H1 (cell line): Measurements from ENCODE around the gene ZNF202. TPM values are rescaled to one million over a fixed set of nuclear protein-coding genes. Genes with fewer than 3 reads are reported as not detected.

Experiments
- CTCF ChIA-PET: fragments of 300-600 bp; sonication (Branson Sonifier 250); formaldehyde crosslinking; loops from one replicate; lab custom pipeline; 2021; ENCODE audit not compliant: partially characterized antibody; lab: Charles Lee
- POLR2A ChIA-PET: fragments of 300-600 bp; sonication (Branson Sonifier 250); formaldehyde crosslinking; loops from one replicate; lab custom pipeline; 2021; ENCODE audit warnings: inconsistent platforms; ENCODE audit not compliant: partially characterized antibody; lab: Charles Lee
- DNase-seq, 2 experiments: peaks; one replicate each; pipeline versions ENCODE4 v3.0.0 to v3.0.0-alpha.2; 2010 to 2022; ENCODE audit warnings: low spot score in 2 of 2, low read depth in 1 of 2, mixed read lengths in 1 of 2
- FAIRE-seq: peaks from 2 replicates; lab custom pipeline; 2011; peaks lifted over from hg19 to GRCh38; lab: Jason Lieb, UNC
- H2AFZ ChIP-seq: 2 replicates; pipeline ENCODE4 v1.8.1; 2012; ENCODE audit warnings: low read length, inconsistent platforms
- H2AK5ac ChIP-seq: 2 replicates; pipeline ENCODE4 v1.6.1; 2013; ENCODE audit warnings: low read depth, low read length
- H2BK120ac ChIP-seq: replicated peaks from 2 replicates; pipeline ENCODE3; 2013; ENCODE audit warnings: low read depth, low read length, inconsistent platforms
- H2BK12ac ChIP-seq: 2 replicates; pipeline ENCODE4 v1.6.1; 2013; ENCODE audit warnings: low read depth, low read length
- H2BK15ac ChIP-seq: 2 replicates; pipeline ENCODE4 v1.6.1; 2013; ENCODE audit warnings: low read length
- H2BK20ac ChIP-seq: 2 replicates; pipeline ENCODE4 v1.6.1; 2013; ENCODE audit warnings: low read length
- H2BK5ac ChIP-seq: 2 replicates; pipeline ENCODE4 v1.6.1; 2013; ENCODE audit warnings: low read depth, low read length
- H3K14ac ChIP-seq: 2 replicates; pipeline ENCODE4 v1.6.1; 2013; ENCODE audit warnings: inconsistent platforms; ENCODE audit not compliant: insufficient read length
- H3K18ac ChIP-seq: 2 replicates; pipeline ENCODE4 v1.6.1; 2013; ENCODE audit warnings: low read length; ENCODE audit errors: extremely low read depth
- H3K23ac ChIP-seq: 2 replicates; pipeline ENCODE4 v1.6.1; 2013; ENCODE audit warnings: inconsistent platforms; ENCODE audit not compliant: insufficient read length
- H3K23me2 ChIP-seq: 2 replicates; pipeline ENCODE4 v1.6.1; 2013; ENCODE audit warnings: low read depth, low read length
- H3K27ac ChIP-seq: 2 replicates; pipeline ENCODE4 v1.6.1; 2011; ENCODE audit warnings: low read depth, low read length, inconsistent platforms
- H3K27me3 ChIP-seq, 4 experiments: replicated peaks in 1 of 4; 1 replicate in 1 of 4; 2 replicates in 3 of 4; pipeline versions ENCODE4 v1.6.1 to v1.8.1; 2011 to 2013; ENCODE audit warnings: low read length in 3 of 4, mild to moderate bottlenecking in 3 of 4, inconsistent platforms in 2 of 4, mixed read lengths in 2 of 4, moderate library complexity in 1 of 4; ENCODE audit not compliant: control insufficient read depth in 3 of 4, insufficient read depth in 3 of 4; ENCODE audit errors: extremely low read depth in 1 of 4
- H3K36me3 ChIP-seq, 4 experiments: 2 replicates each; pipeline versions ENCODE4 v1.6.1 to v1.8.1; 2011 to 2013; ENCODE audit warnings: mild to moderate bottlenecking in 4 of 4, low read length in 3 of 4, moderate library complexity in 2 of 4, control low read depth in 1 of 4, inconsistent platforms in 1 of 4; ENCODE audit not compliant: insufficient read depth in 4 of 4, control insufficient read depth in 2 of 4
- H3K4ac ChIP-seq: replicated peaks from 2 replicates; pipeline ENCODE3; 2013; ENCODE audit warnings: low read length, low read depth, mixed read lengths, inconsistent platforms; ENCODE audit not compliant: insufficient read length
- H3K4me1 ChIP-seq, 4 experiments: replicated peaks in 1 of 4; 1 replicate in 1 of 4; 2 replicates in 3 of 4; pipeline versions ENCODE4 v1.6.1 to v1.8.1; 2011 to 2013; ENCODE audit warnings: low read length in 3 of 4, inconsistent platforms in 2 of 4, mixed read lengths in 1 of 4; ENCODE audit not compliant: insufficient read depth in 4 of 4, control insufficient read depth in 3 of 4
- H3K4me2 ChIP-seq, 2 experiments: 2 replicates each; pipeline versions ENCODE4 v1.6.1 to v1.8.1; 2011 to 2013; ENCODE audit warnings: low read depth in 2 of 2, low read length in 2 of 2, control low read depth in 1 of 2, inconsistent platforms in 1 of 2, mild to moderate bottlenecking in 1 of 2; ENCODE audit not compliant: insufficient read depth in 1 of 2
- H3K4me3 ChIP-seq, 4 experiments: fragments of 200-600, 300-600 bp in 1 of 4; sonication (generic), shearing (Covaris generic), sonication (Bioruptor Twin) in 1 of 4; 2 replicates each; pipeline versions ENCODE4 v1.5.1 to v1.8.1; 2011 to 2016; ENCODE audit warnings: low read length in 4 of 4, low read depth in 3 of 4, control low read depth in 2 of 4, inconsistent platforms in 2 of 4, mild to moderate bottlenecking in 2 of 4, mixed read lengths in 1 of 4, moderate library complexity in 1 of 4; ENCODE audit not compliant: insufficient read depth in 2 of 4; ENCODE audit errors: extremely low read depth in 1 of 4
- H3K56ac ChIP-seq: replicated peaks from 2 replicates; pipeline ENCODE3; 2013; ENCODE audit warnings: low read depth, mild to moderate bottlenecking, mixed read lengths, low read length, inconsistent platforms; ENCODE audit not compliant: insufficient read length
- H3K79me1 ChIP-seq: 2 replicates; pipeline ENCODE4 v1.6.1; 2013; ENCODE audit warnings: low read depth, low read length, control low read depth
- H3K79me2 ChIP-seq, 2 experiments: 2 replicates each; pipeline versions ENCODE4 v1.6.1 to v1.8.1; 2012 to 2013; ENCODE audit warnings: low read length in 2 of 2, mild to moderate bottlenecking in 2 of 2, inconsistent platforms in 1 of 2; ENCODE audit not compliant: insufficient read depth in 2 of 2, control insufficient read depth in 1 of 2
- H3K9ac ChIP-seq, 4 experiments: replicated peaks in 1 of 4; 1 replicate in 1 of 4; 2 replicates in 3 of 4; pipeline versions ENCODE4 v1.6.1 to v1.8.1; 2011 to 2013; ENCODE audit warnings: low read depth in 3 of 4, low read length in 3 of 4, control low read depth in 2 of 4, mild to moderate bottlenecking in 2 of 4, moderate library complexity in 2 of 4, inconsistent platforms in 1 of 4; ENCODE audit errors: extremely low read depth in 1 of 4
- H3K9me3 ChIP-seq, 2 experiments: 2 replicates each; pipeline versions ENCODE4 v1.6.1 to v1.8.1; 2012 to 2013; ENCODE audit warnings: mild to moderate bottlenecking in 2 of 2, moderate library complexity in 2 of 2, control low read depth in 1 of 2, inconsistent platforms in 1 of 2, low read depth in 1 of 2, low read length in 1 of 2, mixed read lengths in 1 of 2; ENCODE audit not compliant: insufficient read depth in 2 of 2
- H4K20me1 ChIP-seq, 2 experiments: replicated peaks in 1 of 2; 2 replicates each; pipeline versions ENCODE3 to v1.8.1; 2011 to 2013; ENCODE audit warnings: inconsistent platforms in 2 of 2, low read length in 2 of 2, mild to moderate bottlenecking in 1 of 2; ENCODE audit not compliant: insufficient read depth in 2 of 2, control insufficient read depth in 1 of 2
- H4K5ac ChIP-seq: 2 replicates; pipeline ENCODE4 v1.6.1; 2013; ENCODE audit warnings: low read length, low read depth, mixed read lengths, inconsistent platforms; ENCODE audit not compliant: insufficient read length
- H4K8ac ChIP-seq: 2 replicates; pipeline ENCODE4 v1.8.0; 2013; ENCODE audit warnings: mild to moderate bottlenecking, moderate library complexity, low read length, inconsistent platforms; ENCODE audit not compliant: insufficient read depth; ENCODE audit errors: extremely low read depth
- H4K91ac ChIP-seq: replicated peaks from 2 replicates; pipeline ENCODE3; 2013; ENCODE audit warnings: low read length, mixed read lengths, inconsistent platforms; ENCODE audit not compliant: insufficient read length
- ATF3 ChIP-seq: IDR thresholded peaks from 2 replicates; pipeline ENCODE4 v1.6.1; 2011; ENCODE audit warnings: low read depth, mild to moderate bottlenecking, low read length; ENCODE audit not compliant: insufficient read depth
- CBX8 ChIP-seq: fragments of 300-800, 300-1000 bp; sonication (generic); IDR thresholded peaks from 2 replicates; pipeline ENCODE4 v1.7.1; 2016; ENCODE audit warnings: low read depth, low read length, borderline replicate concordance
- EP300 ChIP-seq, 2 experiments: IDR thresholded peaks; 1 replicate in 1 of 2; 2 replicates in 1 of 2; pipeline ENCODE4 v1.6.1; 2011 to 2012; ENCODE audit warnings: low read depth in 2 of 2, low read length in 2 of 2, mild to moderate bottlenecking in 2 of 2, borderline replicate concordance in 1 of 2, inconsistent platforms in 1 of 2, moderate library complexity in 1 of 2
- PHF8 ChIP-seq: fragments of 200-600 bp; sonication (generic); conservative IDR thresholded peaks from 2 replicates; pipeline ENCODE4 v1.7.1; 2012; ENCODE audit warnings: low read depth, mild to moderate bottlenecking, inconsistent platforms, low read length, moderate library complexity
- POLR2A ChIP-seq, 2 experiments: IDR thresholded peaks; 1 replicate in 1 of 2; 2 replicates in 1 of 2; pipeline ENCODE4 v1.6.1; 2011; ENCODE audit warnings: low read depth in 2 of 2, low read length in 2 of 2, mild to moderate bottlenecking in 2 of 2; ENCODE audit errors: control extremely low read depth in 1 of 2
- POU5F1 ChIP-seq: IDR thresholded peaks from 2 replicates; pipeline ENCODE4 v1.6.1; 2011; ENCODE audit warnings: low read depth, mild to moderate bottlenecking, low read length, moderate library complexity
- RXRA ChIP-seq: IDR thresholded peaks from 2 replicates; pipeline ENCODE4 v1.6.1; 2011; ENCODE audit warnings: low read depth, mild to moderate bottlenecking, low read length, moderate library complexity; ENCODE audit not compliant: insufficient read depth
- SAP30 ChIP-seq: fragments of 300-600 bp; sonication (generic); IDR thresholded peaks from 2 replicates; pipeline ENCODE4 v1.7.1; 2012; ENCODE audit warnings: low read length, moderate library complexity, mild to moderate bottlenecking, inconsistent platforms; ENCODE audit not compliant: insufficient read depth, insufficient replicate concordance
- SIN3A ChIP-seq, 2 experiments: IDR thresholded peaks in 1 of 2; conservative IDR thresholded peaks in 1 of 2; 2 replicates each; pipeline ENCODE4 v1.6.1; 2011 to 2012; ENCODE audit warnings: low read length in 2 of 2, improper control_type of control experiment in 1 of 2, low read depth in 1 of 2, mild to moderate bottlenecking in 1 of 2
- SIRT6 ChIP-seq: IDR thresholded peaks from one replicate; pipeline ENCODE4 v1.7.1; 2012; ENCODE audit warnings: low read length, inconsistent platforms
- SIX5 ChIP-seq: IDR thresholded peaks from 2 replicates; pipeline ENCODE4 v1.6.1; 2011; ENCODE audit warnings: mild to moderate bottlenecking, low read depth, low read length
- SRF ChIP-seq: IDR thresholded peaks from 2 replicates; pipeline ENCODE4 v1.6.1; 2011; ENCODE audit warnings: mild to moderate bottlenecking, low read depth, low read length, moderate library complexity
- TBP ChIP-seq: IDR thresholded peaks from 2 replicates; pipeline ENCODE4 v1.6.1; 2011; ENCODE audit warnings: low read depth, low read length, improper control_type of control experiment
- ZNF274 ChIP-seq: IDR thresholded peaks from 2 replicates; pipeline ENCODE4 v1.7.0; 2012; ENCODE audit warnings: low read length, borderline replicate concordance; ENCODE audit errors: extremely low read depth
- WGBS, 2 experiments: shearing (Covaris generic) in 1 of 2; methylation state at CpG; one replicate each; pipeline versions ENCODE4 v1.1.6 to v1.1.7; 2013 to 2015; ENCODE audit warnings: low lambda C conversion rate in 2 of 2, mixed read lengths in 2 of 2, inconsistent platforms in 1 of 2, low coverage in 1 of 2, missing lambda C conversion rate in 1 of 2; ENCODE audit not compliant: insufficient replicate concordance in 2 of 2, insufficient coverage in 1 of 2, insufficient read length in 1 of 2; ENCODE audit errors: extremely low coverage in 1 of 2, missing lambda C conversion rate in 1 of 2; 5-methylcytosine and 5-hydroxymethylcytosine counted together
- polyA plus RNA-seq, 7 experiments: library from polyadenylated mRNA; depleted of rRNA in 3 of 7; stranded (reverse) in 5 of 7; unstranded in 2 of 7; fragments of >200 nt in 5 of 7; fragments of 200-250 nt in 2 of 7; gene quantifications; 1 replicate in 5 of 7; 2 replicates in 1 of 7; 4 replicates in 1 of 7; pipeline versions ENCODE4 v1.2.1 to v1.2.3, GENCODE V29; 2011 to 2013; ENCODE audit warnings: missing spikeins in 2 of 7, mixed read lengths in 2 of 7
- total RNA-seq: library from RNA; stranded (reverse); fragmentation: NEBNext Ultra II Directional; extraction: Animal tissue kit (Norgen Biotek cat#: 25700); gene quantifications from 2 replicates; pipeline ENCODE4 v1.2.1, GENCODE V29; 2021

The ZNF202 gene
- total and polyA plus RNA-seq, 2 of the 8 experiments (the other 6 are each of a cell fraction or from before 2014, with no cell fraction given) = 14.1 to 33.9 TPM

- Histone ChIP-seq H3K4ac (no peak overlapping the region), H2AK5ac (no peak overlapping the region), H2BK12ac (no peak overlapping the region), H3K79me2 (no peaks in the 10 kb centered on the region), H3K18ac (no peak overlapping the region), H3K4me1 (peaks cover 0 to 4% (median 1%) of the 10 kb centered on the region in 4 experiments; a peak in 1 of 7 replicates), H4K20me1 (no peaks in the 10 kb centered on the region), H3K9me3 (no peaks in the 10 kb centered on the region), H3K27ac (no peak overlapping the region), H2BK5ac (no peak overlapping the region), H3K27me3 (no peaks in the 10 kb centered on the region), H2BK120ac (no peak overlapping the region), H3K79me1 (no peaks in the 10 kb centered on the region), H3K23ac (no peak overlapping the region), H3K56ac (no peak overlapping the region), H3K4me3 (no peak overlapping the region), H3K9ac (no peak overlapping the region), H3K14ac (no peak overlapping the region), H3K36me3 (no peaks in the 10 kb centered on the region), H3K4me2 (no peak overlapping the region), H2BK15ac (no peak overlapping the region), H2BK20ac (no peak overlapping the region), H4K8ac (no peak overlapping the region), H2AFZ (no peak overlapping the region), H4K91ac (no peak overlapping the region), H4K5ac (no peak overlapping the region), H3K23me2 (no peaks in the 10 kb centered on the region)
- CTCF ChIA-PET = interaction anchor here (1.1 to 1.5 kb wide), 4 partner anchors 9 to 314 kb away, joined by 3 to 5 read pairs (median 4); no protein-coding TSS in a partner anchor
- FAIRE-seq = no peak
- POLR2A ChIA-PET = interaction anchor here (0.6 to 1.2 kb wide), 3 partner anchors 14 to 121 kb away, joined by 3 to 4 read pairs (median 4); partner anchors contain the start of gene ZNF202
- WGBS, 2 experiments = 94% methylated on average over 3 of the region's 3 CpGs; no CpG with 5 or more reads in 1 of the 2 experiments
- no peak for DNase-seq
- TF ChIP-seq SIRT6 (no peak), PHF8 (no peak), RXRA (no peak), SIN3A (conservative IDR thresholded peaks at IDR 0.05 in 1 of 2, IDR thresholded peaks at IDR 0.05 in 1 of 2; ENCODE audit: low read depth in 1 of 2, low read length in 2 of 2) (no peak), ATF3 (no peak), TBP (no peak), EP300 (IDR thresholded peaks at IDR 0.05; ENCODE audit: borderline replicate concordance in 1 of 2, low read depth in 2 of 2, low read length in 2 of 2) (no peak), POLR2A (IDR thresholded peaks at IDR 0.05; ENCODE audit: control extremely low read depth in 1 of 2, low read depth in 2 of 2, low read length in 2 of 2) (no peak), SAP30 (no peak), SRF (no peak), ZNF274 (no peak), SIX5 (no peak), CBX8 (no peak), POU5F1 (no peak)
Observed at GRCh38 chr11:123755813-123756212, 14.4 kb upstream of the ZNF202 start.
